Measurements from ENCODE around the gene MPP7. TPM values are rescaled to one million over a fixed set of nuclear protein-coding genes. Genes with fewer than 3 reads are reported as not detected.

Gene MPP7
- total RNA-seq, 1 experiment from 2014 or later = 1.5 TPM

GRCh38 chr10:28256776-28257175, 46.1 kb downstream of the MPP7 start:
- no TSS peak for BruUV-seq (replicated peaks)
- POLR2A ChIA-PET (ENCODE audit: low non-redundant PET) = no interaction called here
- intact Hi-C loops (cut with micrococcal nuclease; ENCODE audit: unreplicated experiment) = no loop called here
- no peak for DNase-seq (ENCODE audit: low spot score)
- Histone ChIP-seq H3K4me3 (ENCODE audit: low read depth, low read length, poor library complexity, severe bottlenecking) (no peak overlapping the region), H3K27ac (ENCODE audit: low read depth, low read length, poor library complexity, severe bottlenecking) (no peak overlapping the region), H3K27me3 (replicated peaks; ENCODE audit: insufficient read depth, low read depth, low read length, poor library complexity) (no peaks in the 10 kb centered on the region), H3K36me3 (ENCODE audit: insufficient read depth, low read length, poor library complexity, severe bottlenecking) (no peaks in the 10 kb centered on the region), H3K4me1 (ENCODE audit: insufficient read depth, low read length, poor library complexity, severe bottlenecking) (no peaks in the 10 kb centered on the region), H3K9me3 (ENCODE audit: low read depth, low read length, poor library complexity, severe bottlenecking) (no peaks in the 10 kb centered on the region)
- TF ChIP-seq EZH2 (IDR thresholded peaks at IDR 0.05; ENCODE audit: borderline replicate concordance, low read depth, low read length, poor library complexity, severe bottlenecking) = no peak
- no peak for TF ChIP-seq CTCF (conservative IDR thresholded peaks at IDR 0.05; ENCODE audit: low read depth, low read length)
- CTCF ChIA-PET = no interaction called here

GRCh38 chr10:28254290-28254985, 48.4 kb downstream of the MPP7 start:
- TF ChIP-seq CTCF (conservative IDR thresholded peaks at IDR 0.05; ENCODE audit: low read depth, low read length) = no peak
- no peak for TF ChIP-seq EZH2 (IDR thresholded peaks at IDR 0.05; ENCODE audit: borderline replicate concordance, low read depth, low read length, poor library complexity, severe bottlenecking)
- peak; percentile 37 for DNase-seq (ENCODE audit: low spot score)
- intact Hi-C loops (cut with micrococcal nuclease; ENCODE audit: unreplicated experiment) = no loop called here
- CTCF ChIA-PET = interaction anchor here (0.7 kb wide), 1 partner anchor 127 kb away, joined by 7 read pairs; no protein-coding TSS in a partner anchor
- H3K4me1 ChIP-seq (ENCODE audit: insufficient read depth, low read length, poor library complexity, severe bottlenecking) = no peaks in the 10 kb centered on the region
- no peaks in the 10 kb centered on the region for H3K9me3 ChIP-seq (ENCODE audit: low read depth, low read length, poor library complexity, severe bottlenecking)
- no peaks in the 10 kb centered on the region for H3K27me3 ChIP-seq (replicated peaks; ENCODE audit: insufficient read depth, low read depth, low read length, poor library complexity)
- H3K4me3 ChIP-seq (ENCODE audit: low read depth, low read length, poor library complexity, severe bottlenecking) = no peak overlapping the region
- POLR2A ChIA-PET (ENCODE audit: low non-redundant PET) = no interaction called here
- H3K36me3 ChIP-seq (ENCODE audit: insufficient read depth, low read length, poor library complexity, severe bottlenecking) = no peaks in the 10 kb centered on the region
- no peak overlapping the region for H3K27ac ChIP-seq (ENCODE audit: low read depth, low read length, poor library complexity, severe bottlenecking)
- no TSS peak for BruUV-seq (replicated peaks)

- intact Hi-C loops (cut with micrococcal nuclease; ENCODE audit: unreplicated experiment) = no loop called here
- H3K36me3 ChIP-seq (ENCODE audit: insufficient read depth, low read length, poor library complexity, severe bottlenecking) = no peaks in the 10 kb centered on the region
- no peaks in the 10 kb centered on the region for H3K27me3 ChIP-seq (replicated peaks; ENCODE audit: insufficient read depth, low read depth, low read length, poor library complexity)
- no peaks in the 10 kb centered on the region for H3K9me3 ChIP-seq (ENCODE audit: low read depth, low read length, poor library complexity, severe bottlenecking)
- CTCF ChIA-PET = no interaction called here
- H3K4me3 ChIP-seq (ENCODE audit: low read depth, low read length, poor library complexity, severe bottlenecking) = no peak overlapping the region
- no TSS peak for BruUV-seq (replicated peaks)
- no peak for DNase-seq (ENCODE audit: low spot score)
- H3K4me1 ChIP-seq (ENCODE audit: insufficient read depth, low read length, poor library complexity, severe bottlenecking) = no peaks in the 10 kb centered on the region
- TF ChIP-seq CTCF (conservative IDR thresholded peaks at IDR 0.05; ENCODE audit: low read depth, low read length) = no peak
- TF ChIP-seq EZH2 (IDR thresholded peaks at IDR 0.05; ENCODE audit: borderline replicate concordance, low read depth, low read length, poor library complexity, severe bottlenecking) = no peak
- no peak overlapping the region for H3K27ac ChIP-seq (ENCODE audit: low read depth, low read length, poor library complexity, severe bottlenecking)
- POLR2A ChIA-PET (ENCODE audit: low non-redundant PET) = interaction anchor here (0.7 kb wide), 1 partner anchor 24 kb away, joined by 3 read pairs; no protein-coding TSS in a partner anchor
Measured at GRCh38 chr10:28253169-28253785, 49.6 kb downstream of the MPP7 start.

Small RNAs within 50 kb of the gene (microRNA-seq; reads per million reads assigned to microRNA genes)
- not detected for gene MIR8086

Other genes with a start within 250 kb of the MPP7 start
- gene WAC, start 230.1 kb upstream of the MPP7 start, total RNA-seq (2021) = 125 and 130 TPM in 2 replicates